Ramos (cell line): ENCODE measurements around the gene CATSPER3.

ENCODE experiments used
- in situ Hi-C: fragments of 300-500 bp; cut with MboI; formaldehyde crosslinking; loops from one replicate; pipeline ENCODE4 v1.14.3; 2022; ENCODE audit warnings: low sequenced_read_pairs; ENCODE audit not compliant: unreplicated experiment

The CATSPER3 gene

GRCh38 chr5:135038813-135039270 is 71.1 kb downstream of the CATSPER3 start:
- in situ Hi-C loops, result no loop called here

GRCh38 chr5:135039271-135040033 is 71.7 kb downstream of the CATSPER3 start:
- in situ Hi-C loops, result no loop called here

GRCh38 chr5:135040034-135040332 is 72.3 kb downstream of the CATSPER3 start:
- in situ Hi-C loops, result no loop called here

- in situ Hi-C loops, result no loop called here
Observed at GRCh38 chr5:135040333-135041144, 72.8 kb downstream of the CATSPER3 start.

GRCh38 chr5:135041145-135041587 is 73.5 kb downstream of the CATSPER3 start:
- in situ Hi-C loops, result no loop called here

DNA sequence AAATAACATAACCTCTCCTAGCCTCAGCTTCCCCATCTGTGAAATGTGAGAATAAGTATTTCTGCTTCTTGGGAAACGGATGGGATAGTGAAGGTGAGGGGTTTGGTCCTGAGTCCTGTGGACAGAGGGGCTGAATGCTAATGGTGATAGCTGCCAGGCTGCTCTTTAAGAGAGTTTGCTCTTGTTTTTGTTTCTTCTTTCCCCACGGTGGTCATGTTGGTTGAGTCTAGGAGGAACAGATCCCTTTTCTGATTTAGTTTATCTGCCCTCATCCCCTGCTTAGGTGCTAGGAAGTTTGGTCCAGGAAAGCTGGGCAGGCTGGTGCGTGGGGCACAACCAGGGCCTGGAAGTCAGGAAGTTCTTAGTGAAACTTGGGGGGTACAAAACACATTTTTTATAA is 74.0 kb downstream of the CATSPER3 start:
- in situ Hi-C loops, result no loop called here

DNA sequence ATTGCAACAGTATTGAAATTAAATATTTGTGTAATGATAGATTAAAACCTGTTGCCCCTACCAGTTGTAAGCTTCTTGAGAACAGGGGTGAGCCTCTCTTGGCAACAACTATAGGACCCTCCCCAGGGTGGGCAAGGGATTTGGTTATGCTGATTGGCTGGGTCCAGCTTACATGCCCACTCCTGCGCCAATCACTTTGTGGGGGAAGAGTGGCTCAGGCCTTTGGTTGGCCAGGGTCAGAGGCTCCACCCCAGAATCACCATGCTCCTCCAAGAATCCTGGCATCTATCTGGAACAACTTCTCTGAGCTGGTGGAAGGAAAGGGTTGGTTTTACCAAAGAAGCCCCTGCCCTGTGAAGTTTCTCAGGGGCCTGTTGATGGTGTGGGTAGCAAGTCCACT is 74.9 kb downstream of the CATSPER3 start:
- in situ Hi-C loops, result no loop called here

GRCh38 chr5:135045488-135045887 is 77.8 kb downstream of the CATSPER3 start:
- in situ Hi-C loops, result no loop called here

- in situ Hi-C loops, result no loop called here
Observed at GRCh38 chr5:135046661-135047346, 79.1 kb downstream of the CATSPER3 start.

DNA sequence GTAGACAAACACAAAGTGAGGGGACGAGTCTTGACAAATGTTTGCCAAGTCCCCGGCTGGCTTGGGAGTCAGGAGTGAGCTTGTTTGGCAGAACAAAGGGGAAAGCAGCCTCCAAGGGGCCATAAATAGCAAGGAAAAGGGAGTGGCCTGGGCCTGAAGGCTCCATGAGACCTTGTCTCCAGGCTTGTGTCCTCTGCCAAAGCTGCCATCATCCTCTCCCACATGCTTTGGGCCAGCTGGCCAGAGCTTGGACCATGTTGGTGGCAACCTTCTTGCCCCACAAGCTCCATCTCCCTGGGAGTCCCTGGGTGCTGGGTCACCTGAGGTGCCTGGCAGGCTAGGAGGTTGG is 79.6 kb downstream of the CATSPER3 start:
- in situ Hi-C loops, result no loop called here

DNA sequence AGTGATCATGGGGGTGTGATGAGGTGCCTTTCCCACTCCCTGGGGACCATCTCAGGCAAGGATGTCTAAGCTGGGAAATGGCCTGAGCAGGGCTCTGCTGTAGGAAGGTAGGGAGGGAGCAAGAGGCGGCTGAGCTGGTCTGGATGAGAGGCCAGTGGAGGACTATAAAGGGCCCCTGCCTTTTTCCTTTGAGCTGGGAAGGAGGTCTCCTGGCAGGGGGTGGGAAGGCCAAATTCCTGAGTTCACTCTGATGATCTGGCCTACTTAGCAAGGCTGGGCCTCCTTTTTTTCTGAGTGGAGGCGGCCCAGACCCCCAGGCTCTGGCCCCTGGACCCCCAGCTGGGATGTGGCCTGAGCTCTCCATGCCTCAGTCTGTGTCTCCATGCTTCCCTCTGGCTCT is 80.6 kb downstream of the CATSPER3 start:
- in situ Hi-C loops, result no loop called here

DNA sequence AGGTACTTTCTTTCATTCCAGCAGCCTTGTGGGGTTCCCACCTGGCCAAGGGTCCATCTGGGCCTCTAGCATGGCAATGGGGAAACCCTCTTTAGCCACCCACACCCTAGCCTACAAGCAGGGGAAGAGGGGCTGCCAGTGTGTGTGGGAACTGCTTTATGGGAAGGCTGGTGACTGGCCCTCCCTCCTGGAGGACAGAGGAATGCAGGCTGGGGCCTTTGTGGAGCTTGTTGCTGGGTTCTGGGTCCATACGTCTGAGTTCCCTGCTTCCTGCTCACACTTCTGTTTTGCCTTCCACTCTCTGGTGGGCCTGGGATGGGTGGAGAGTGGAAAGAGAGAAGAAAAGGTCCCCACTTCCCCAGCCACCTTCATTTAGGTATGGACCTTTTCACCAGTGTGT is 81.2 kb downstream of the CATSPER3 start:
- in situ Hi-C loops, result no loop called here

DNA sequence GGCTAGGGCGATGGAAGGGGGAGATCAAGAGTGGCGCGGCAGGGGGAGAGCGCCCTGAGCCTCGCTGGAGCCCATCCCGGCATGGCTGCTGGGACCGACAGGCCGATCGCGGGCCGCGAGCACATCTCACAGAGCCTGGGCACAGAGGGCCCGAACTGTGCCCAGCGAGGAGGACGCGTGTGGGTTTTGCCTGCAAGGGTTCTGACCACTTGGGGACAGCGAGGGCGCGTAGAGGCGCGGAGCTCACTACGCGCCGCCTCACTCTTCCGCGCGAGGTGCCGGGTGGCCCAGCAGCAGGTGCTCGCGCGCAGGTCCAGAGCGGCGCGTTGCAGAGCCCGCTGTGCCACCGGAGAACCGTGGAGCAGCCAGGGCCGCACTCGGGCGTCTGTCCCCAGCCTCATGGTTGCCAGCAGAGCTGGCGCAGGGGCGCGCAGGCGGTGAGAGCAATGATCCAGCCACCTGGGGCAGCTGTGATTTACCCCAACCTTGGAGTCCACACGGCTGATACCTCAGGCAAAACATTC is 82.6 kb downstream of the CATSPER3 start:
- in situ Hi-C loops, result no loop called here

GRCh38 chr5:135051399-135051798 is 83.7 kb downstream of the CATSPER3 start:
- in situ Hi-C loops, result no loop called here

GRCh38 chr5:135051872-135052271 is 84.2 kb downstream of the CATSPER3 start:
- in situ Hi-C loops, result no loop called here

DNA sequence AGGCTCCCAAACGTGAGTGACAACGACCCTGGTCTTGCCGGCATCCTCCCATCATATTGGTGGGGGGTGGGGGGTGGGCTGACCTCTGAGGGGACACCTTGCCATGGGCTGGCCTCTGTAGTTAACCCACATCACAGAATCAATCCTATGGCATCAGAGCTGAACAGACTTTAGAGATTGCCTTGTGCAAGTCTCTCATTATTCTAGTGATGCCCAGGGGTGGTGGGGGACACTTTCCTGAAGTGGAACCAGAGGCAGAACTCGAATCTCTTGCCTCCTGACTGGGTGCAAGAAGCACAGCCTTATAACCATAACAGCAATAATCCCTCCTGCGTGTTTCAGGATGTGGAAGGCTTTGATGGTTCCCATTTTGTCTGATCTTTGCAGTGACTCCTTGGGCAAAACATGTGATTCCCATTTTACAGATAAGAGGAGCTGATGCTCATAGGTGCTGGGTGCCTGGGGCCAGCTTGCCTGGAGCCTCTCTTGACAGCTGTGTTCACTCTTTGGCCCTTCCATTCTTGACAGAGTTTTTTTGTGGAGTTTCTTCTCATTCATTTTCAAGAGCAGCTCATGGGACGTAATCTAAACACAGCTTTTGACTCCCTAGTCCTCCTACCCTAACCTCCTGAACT is 84.9 kb downstream of the CATSPER3 start:
- in situ Hi-C loops, result no loop called here

DNA sequence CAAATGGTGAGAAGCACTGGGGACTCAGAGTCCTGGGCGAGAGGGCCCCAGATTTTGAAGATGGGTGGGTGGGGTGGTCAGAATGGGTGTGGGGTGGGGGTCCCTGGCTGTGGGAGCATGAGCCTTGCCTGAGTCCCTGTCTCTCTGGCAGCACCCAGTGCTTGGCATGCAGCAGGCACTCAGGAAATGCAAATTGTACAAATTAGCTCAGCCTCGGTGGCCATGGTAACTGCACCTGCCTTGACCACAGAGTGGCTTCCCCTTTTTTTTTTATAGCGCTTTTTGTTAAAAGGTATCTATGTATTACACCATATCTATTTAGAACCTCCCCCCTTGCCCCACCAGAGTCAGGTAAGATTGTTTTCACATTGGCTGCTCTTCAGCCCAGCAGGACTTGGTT is 85.6 kb downstream of the CATSPER3 start:
- in situ Hi-C loops, result no loop called here

GRCh38 chr5:135053989-135054388 is 86.3 kb downstream of the CATSPER3 start:
- in situ Hi-C loops, result no loop called here

- in situ Hi-C loops, result no loop called here
Observed at GRCh38 chr5:135054546-135054945, 86.8 kb downstream of the CATSPER3 start.

DNA sequence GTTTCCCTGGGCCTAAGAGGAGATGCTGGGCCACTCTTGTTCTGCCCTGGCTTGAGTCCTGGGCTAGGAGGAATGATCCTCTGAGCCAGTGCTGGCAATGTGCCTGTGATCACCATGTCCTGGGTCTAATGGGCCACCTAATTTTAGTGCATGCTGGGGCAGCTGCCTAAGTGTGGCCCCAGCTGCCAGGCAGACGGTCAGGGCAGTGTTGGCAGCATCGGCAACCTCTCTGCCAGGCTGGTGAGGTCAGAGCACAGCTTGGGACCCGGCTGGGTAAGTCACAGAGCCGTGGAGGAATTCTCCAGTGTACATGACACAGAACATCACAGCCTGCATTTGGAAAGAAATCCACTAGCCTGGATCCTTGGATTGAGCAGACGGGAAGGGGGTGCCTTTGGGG is 87.7 kb downstream of the CATSPER3 start:
- in situ Hi-C loops, result no loop called here
